HG02763 (cell line): ENCODE results near the gene TENM3.

Source experiments
- ATAC-seq: cut with Tn5 transposase; IDR thresholded peaks from one replicate; pipeline ENCODE4 v1.9.1; 2021; ENCODE audit warnings: mild to moderate bottlenecking, moderate library complexity; ENCODE audit not compliant: unreplicated experiment

The TENM3 gene

GRCh38 chr4:182448281-182449151 is 205.3 kb downstream of the TENM3 start:
- no peak for ATAC-seq

GRCh38 chr4:182449186-182449929 is 206.2 kb downstream of the TENM3 start:
- no peak for ATAC-seq

GRCh38 chr4:182449930-182450439 is 206.8 kb downstream of the TENM3 start:
- ATAC-seq = no peak

- ATAC-seq = no peak
These were observed 208.2 kb downstream of the TENM3 start for GRCh38 chr4:182451441-182451840.

GRCh38 chr4:182453830-182454229 is 210.6 kb downstream of the TENM3 start:
- no peak for ATAC-seq

- ATAC-seq = no peak
These were observed 211.3 kb downstream of the TENM3 start for GRCh38 chr4:182454440-182455013.

- no peak for ATAC-seq
These were observed 221.9 kb downstream of the TENM3 start for GRCh38 chr4:182465114-182465513.

GRCh38 chr4:182465979-182466378 is 222.8 kb downstream of the TENM3 start:
- no peak for ATAC-seq

GRCh38 chr4:182470215-182470614 is 227.0 kb downstream of the TENM3 start:
- no peak for ATAC-seq

GRCh38 chr4:182475539-182475938 is 232.3 kb downstream of the TENM3 start:
- ATAC-seq = no peak

GRCh38 chr4:182478475-182478874 is 235.3 kb downstream of the TENM3 start:
- ATAC-seq = no peak

GRCh38 chr4:182483685-182484084 is 240.5 kb downstream of the TENM3 start:
- ATAC-seq = no peak

- ATAC-seq = no peak
These were observed 243.7 kb downstream of the TENM3 start for GRCh38 chr4:182486881-182487280.

GRCh38 chr4:182488896-182489295 is 245.7 kb downstream of the TENM3 start:
- ATAC-seq = no peak

GRCh38 chr4:182489607-182490006 is 246.4 kb downstream of the TENM3 start:
- no peak for ATAC-seq

GRCh38 chr4:182491719-182492118 is 248.5 kb downstream of the TENM3 start:
- ATAC-seq = no peak

- ATAC-seq = peak; percentile 63
These were observed 249.2 kb downstream of the TENM3 start for GRCh38 chr4:182492423-182492822.

- ATAC-seq = no peak
These were observed 250.2 kb downstream of the TENM3 start for GRCh38 chr4:182493377-182493776.

- ATAC-seq = no peak
These were observed 250.9 kb downstream of the TENM3 start for GRCh38 chr4:182494103-182494502.

- ATAC-seq = no peak
These were observed 251.8 kb downstream of the TENM3 start for GRCh38 chr4:182495031-182495430.

GRCh38 chr4:182495645-182496385 is 252.6 kb downstream of the TENM3 start:
- ATAC-seq = no peak
